PFSK-1 (cell line): Measurements from ENCODE around the gene SRMS.

Source experiments
- POLR2AphosphoS5 ChIP-seq: IDR thresholded peaks from 2 replicates; pipeline ENCODE4 v1.6.1; 2012; ENCODE audit warnings: low read depth, mild to moderate bottlenecking, control low read depth, low read length, moderate library complexity
- SIN3A ChIP-seq: IDR thresholded peaks from 2 replicates; pipeline ENCODE4 v1.6.1; 2012; ENCODE audit warnings: mild to moderate bottlenecking, low read length, moderate library complexity, borderline replicate concordance; ENCODE audit not compliant: insufficient read depth

- TF ChIP-seq POLR2AphosphoS5: peak; percentile 90
- peak; percentile 55; the same call in 1 of the 2 replicates for TF ChIP-seq SIN3A
Measured at GRCh38 chr20:63520504-63520933, 27.0 kb downstream of the SRMS start, which contains the start of gene PPDPF.
